Measurements from ENCODE around the gene GDPD5. TPM values are rescaled to one million over a fixed set of nuclear protein-coding genes. Genes with fewer than 3 reads are reported as not detected.
A peak's percentile ranks its signal among the peaks of the same experiment; 100 is the strongest.

GDPD5 gene
- total and polyA plus RNA-seq, 2 donors (not counting 1 experiment from before 2014, with no cell fraction given) = 59.1 to 102 TPM

GRCh38 chr11:75536786-75537641 is 11.3 kb upstream of the GDPD5 start:
- H3K36me3 ChIP-seq (replicated peaks in 1 of 2; ENCODE audit: control extremely low read depth in 1 of 2, control insufficient read depth in 1 of 2, extremely low read depth in 1 of 2, insufficient read depth in 2 of 2, low read length in 1 of 2) = no peaks in the 10 kb centered on the region
- H3K27ac ChIP-seq (ENCODE audit: low read length in 2 of 2) = peak overlapping the region in 1 of 2 donors; percentile 36
- peaks cover 17 to 36% of the 10 kb centered on the region in 2 donors for H3K4me1 ChIP-seq (ENCODE audit: control insufficient read depth in 2 of 2, insufficient read depth in 2 of 2, low read length in 2 of 2)
- H3K4me3 Mint-ChIP-seq = peak overlapping the region; percentile 70
- 55% methylated on average over 5 of the region's 13 CpGs for WGBS (ENCODE audit: insufficient coverage)
- H2AFZ ChIP-seq (ENCODE audit: insufficient read depth, low read depth, low read length, poor library complexity, severe bottlenecking) = peak overlapping the region; percentile 46
- peaks cover 30% of the 10 kb centered on the region for H3K27me3 Mint-ChIP-seq
- CTCF ChIA-PET = interaction anchor here (0.7 to 2.5 kb wide), 9 partner anchors 10 to 129 kb away, joined by 3 to 15 read pairs (median 4); partner anchors contain the start of gene GDPD5
- intact Hi-C loops (cut with micrococcal nuclease) = no loop called here
- peaks cover 0 to 2% (median 0%) of the 10 kb centered on the region in 3 donors for H3K9me3 ChIP-seq (ENCODE audit: control extremely low read depth in 1 of 3, control insufficient read depth in 2 of 3, insufficient read depth in 1 of 3, low read length in 2 of 3)
- POLR2A ChIA-PET = interaction anchor here (0.7 kb wide), 2 partner anchors 26 to 100 kb away, joined by 3 read pairs; no protein-coding TSS in a partner anchor
- peak overlapping the region; percentile 47 for H3K4me2 ChIP-seq (replicated peaks; ENCODE audit: low read depth, low read length, poor library complexity, severe bottlenecking)
- peak; percentile 76 for DNase-seq
- no peaks in the 10 kb centered on the region for H3K9me3 Mint-ChIP-seq (ENCODE audit: insufficient read depth)
- peaks cover 36% of the 10 kb centered on the region for H3K4me1 Mint-ChIP-seq
- H3K9ac ChIP-seq (ENCODE audit: low read length) = no peak overlapping the region
- peaks cover 0 to 10% (median 3%) of the 10 kb centered on the region in 4 experiments for H3K27me3 ChIP-seq (replicated peaks in 1 of 4; ENCODE audit: control extremely low read depth in 1 of 4, control insufficient read depth in 3 of 4, insufficient read depth in 4 of 4, low read length in 3 of 4)
- H3K4me3 ChIP-seq (ENCODE audit: control extremely low read depth in 1 of 5, extremely low read depth in 1 of 5, insufficient read depth in 1 of 5, low read depth in 2 of 5, low read length in 4 of 5) = peak overlapping the region in 2 of 5 experiments; percentile 24 to 28
- no peak for TF ChIP-seq EZH2 (IDR thresholded peaks at IDR 0.05; ENCODE audit: borderline replicate concordance, insufficient read depth, low read depth, low read length, poor library complexity, severe bottlenecking)
- no peak for TF ChIP-seq CTCF (IDR thresholded peaks at IDR 0.05)
- peak overlapping the region; percentile 44 for H3K27ac Mint-ChIP-seq
- ATAC-seq (ENCODE audit: low read depth) = peak; percentile 83
- H3K79me2 ChIP-seq (ENCODE audit: control insufficient read depth, insufficient read depth, low read length) = no peaks in the 10 kb centered on the region
- H4K20me1 ChIP-seq (ENCODE audit: control insufficient read depth, insufficient read depth, low read length, poor library complexity, severe bottlenecking) = no peaks in the 10 kb centered on the region

- H3K36me3 ChIP-seq (replicated peaks in 1 of 2; ENCODE audit: control extremely low read depth in 1 of 2, control insufficient read depth in 1 of 2, extremely low read depth in 1 of 2, insufficient read depth in 2 of 2, low read length in 1 of 2) = no peaks in the 10 kb centered on the region
- POLR2A ChIA-PET = no interaction called here
- H3K27me3 ChIP-seq (replicated peaks in 1 of 4; ENCODE audit: control extremely low read depth in 1 of 4, control insufficient read depth in 3 of 4, insufficient read depth in 4 of 4, low read length in 3 of 4) = peaks cover 0 to 5% (median 2%) of the 10 kb centered on the region in 4 experiments
- peaks cover 27% of the 10 kb centered on the region for H3K27me3 Mint-ChIP-seq
- no peaks in the 10 kb centered on the region for H3K79me2 ChIP-seq (ENCODE audit: control insufficient read depth, insufficient read depth, low read length)
- H2AFZ ChIP-seq (ENCODE audit: insufficient read depth, low read depth, low read length, poor library complexity, severe bottlenecking) = no peak overlapping the region
- H4K20me1 ChIP-seq (ENCODE audit: control insufficient read depth, insufficient read depth, low read length, poor library complexity, severe bottlenecking) = no peaks in the 10 kb centered on the region
- H3K9me3 Mint-ChIP-seq (ENCODE audit: insufficient read depth) = no peaks in the 10 kb centered on the region
- no peak overlapping the region for H3K27ac Mint-ChIP-seq
- no peak overlapping the region for H3K9ac ChIP-seq (ENCODE audit: low read length)
- CTCF ChIA-PET = interaction anchor here (1.4 to 9.0 kb wide), 5 partner anchors 24 to 148 kb away, joined by 3 to 284 read pairs (median 4); no protein-coding TSS in a partner anchor
- H3K4me1 Mint-ChIP-seq = peaks cover 39% of the 10 kb centered on the region
- peaks cover 0 to 2% (median 0%) of the 10 kb centered on the region in 3 donors for H3K9me3 ChIP-seq (ENCODE audit: control extremely low read depth in 1 of 3, control insufficient read depth in 2 of 3, insufficient read depth in 1 of 3, low read length in 2 of 3)
- peaks cover 17 to 37% of the 10 kb centered on the region in 2 donors for H3K4me1 ChIP-seq (ENCODE audit: control insufficient read depth in 2 of 2, insufficient read depth in 2 of 2, low read length in 2 of 2)
- H3K4me3 ChIP-seq (ENCODE audit: control extremely low read depth in 1 of 5, extremely low read depth in 1 of 5, insufficient read depth in 1 of 5, low read depth in 2 of 5, low read length in 4 of 5) = no peak overlapping the region
- WGBS (ENCODE audit: insufficient coverage) = no CpG with 5 or more reads among the region's 1 CpG
- no peak overlapping the region for H3K4me2 ChIP-seq (replicated peaks; ENCODE audit: low read depth, low read length, poor library complexity, severe bottlenecking)
- no peak overlapping the region for H3K4me3 Mint-ChIP-seq
- intact Hi-C loops (cut with micrococcal nuclease) = no loop called here
- ATAC-seq (ENCODE audit: low read depth) (no peak), DNase-seq (no peak)
- H3K27ac ChIP-seq (ENCODE audit: low read length in 2 of 2) = no peak overlapping the region
- TF ChIP-seq CTCF (IDR thresholded peaks at IDR 0.05) (no peak), EZH2 (IDR thresholded peaks at IDR 0.05; ENCODE audit: borderline replicate concordance, insufficient read depth, low read depth, low read length, poor library complexity, severe bottlenecking) (no peak)
Observed at GRCh38 chr11:75535071-75535470, 9.3 kb upstream of the GDPD5 start.
